Neural cell (in vitro differentiated cells): ENCODE results near the gene LSMEM2. TPM values are rescaled to one million over a fixed set of nuclear protein-coding genes. Genes with fewer than 3 reads are reported as not detected.

Experiments
- H2AFZ ChIP-seq: fragments of 200-600, 300-800 bp; sonication (generic), shearing (Covaris generic); 2 replicates; pipeline ENCODE4 v1.6.0; 2014; ENCODE audit warnings: low read depth, mild to moderate bottlenecking, antibody characterized with exemption, low read length, moderate library complexity
- H3F3A ChIP-seq: fragments of 200-600 bp; shearing (Covaris generic); 2 replicates; pipeline ENCODE4 v1.6.1; 2016; ENCODE audit warnings: mild to moderate bottlenecking, moderate library complexity, mixed read lengths, antibody characterized with exemption, low read length; ENCODE audit not compliant: insufficient read depth, poor library complexity, severe bottlenecking
- H3K27ac ChIP-seq: fragments of 200-600, 300-800 bp; sonication (generic), shearing (Covaris generic); 2 replicates; pipeline ENCODE4 v1.5.1; 2014; ENCODE audit warnings: mild to moderate bottlenecking, low read length, moderate library complexity
- H3K27me3 ChIP-seq: fragments of 300-800, 200-600 bp; sonication (generic), shearing (Covaris generic); 2 replicates; pipeline ENCODE4 v1.6.0; 2014; ENCODE audit warnings: mild to moderate bottlenecking, low read depth, low read length, moderate library complexity; ENCODE audit not compliant: insufficient read depth
- H3K36me3 ChIP-seq: fragments of 300-800, 200-600 bp; sonication (generic), shearing (Covaris generic); 2 replicates; pipeline ENCODE4 v1.5.1; 2014; ENCODE audit warnings: mild to moderate bottlenecking, antibody characterized with exemption, low read length, moderate library complexity; ENCODE audit not compliant: insufficient read depth
- H3K4me2 ChIP-seq: fragments of 300-800, 200-600 bp; sonication (generic), shearing (Covaris generic); 2 replicates; pipeline ENCODE4 v1.6.0; 2014; ENCODE audit warnings: mild to moderate bottlenecking, low read length
- H3K4me3 ChIP-seq: fragments of 300-800, 200-600 bp; sonication (generic), shearing (Covaris generic); 2 replicates; pipeline ENCODE4 v1.5.1; 2014; ENCODE audit warnings: mild to moderate bottlenecking, low read length, moderate library complexity
- H3K79me2 ChIP-seq: fragments of 200-600 bp; shearing (Covaris generic); replicated peaks from 2 replicates; pipeline ENCODE4 v1.6.0; 2014; ENCODE audit warnings: mild to moderate bottlenecking, low read length, moderate library complexity; ENCODE audit not compliant: insufficient read depth
- H3K9ac ChIP-seq: fragments of 300-800, 200-600 bp; sonication (generic), shearing (Covaris generic); 2 replicates; pipeline ENCODE4 v1.6.1; 2016; ENCODE audit warnings: mild to moderate bottlenecking, low read length, mixed read lengths
- H3K9me2 ChIP-seq: fragments of 200-600 bp; shearing (Covaris generic); 2 replicates; pipeline ENCODE4 v1.6.1; 2016; ENCODE audit warnings: mild to moderate bottlenecking, low read length, mixed read lengths; ENCODE audit not compliant: insufficient read depth
- H3K9me3 ChIP-seq: fragments of 200-600, 300-800 bp; sonication (generic), shearing (Covaris generic); 2 replicates; pipeline ENCODE4 v1.6.1; 2016; ENCODE audit warnings: mild to moderate bottlenecking, mixed run types, low read length, moderate library complexity, mixed read lengths
- H4K20me1 ChIP-seq: fragments of 200-600 bp; shearing (Covaris generic); 2 replicates; pipeline ENCODE4 v1.6.1; 2016; ENCODE audit warnings: mild to moderate bottlenecking, mixed run types; ENCODE audit not compliant: insufficient read depth
- EP300 ChIP-seq: fragments of 450-650 bp; conservative IDR thresholded peaks from 2 replicates; pipeline ENCODE4 v1.6.1; 2014; ENCODE audit warnings: antibody characterized with exemption, mild to moderate bottlenecking, moderate library complexity; ENCODE audit not compliant: poor library complexity, severe bottlenecking
- EZH2 ChIP-seq: fragments of 200-600, 300-800 bp; shearing (Covaris generic), sonication (generic); IDR thresholded peaks from 2 replicates; pipeline ENCODE4 v1.6.1; 2014; ENCODE audit warnings: antibody characterized with exemption, low read length, borderline replicate concordance, mild to moderate bottlenecking; ENCODE audit not compliant: insufficient read depth, poor library complexity, severe bottlenecking
- MXI1 ChIP-seq: fragments of 450-650 bp; conservative IDR thresholded peaks from 2 replicates; pipeline ENCODE4 v1.6.1; 2014; ENCODE audit warnings: antibody characterized with exemption, mild to moderate bottlenecking; ENCODE audit not compliant: poor library complexity, severe bottlenecking
- POLR2AphosphoS5 ChIP-seq: IDR thresholded peaks from 2 replicates; pipeline ENCODE4 v1.6.1; 2012
- RAD21 ChIP-seq: fragments of 450-650 bp; conservative IDR thresholded peaks from 2 replicates; pipeline ENCODE4 v1.6.1; 2014; ENCODE audit warnings: antibody characterized with exemption, mild to moderate bottlenecking, moderate library complexity
- SMC3 ChIP-seq: fragments of 450-650 bp; conservative IDR thresholded peaks from 2 replicates; pipeline ENCODE4 v1.6.1; 2014; ENCODE audit warnings: antibody characterized with exemption, mild to moderate bottlenecking, moderate library complexity; ENCODE audit not compliant: poor library complexity
- TAF1 ChIP-seq: IDR thresholded peaks from 2 replicates; pipeline ENCODE4 v1.6.1; 2012; ENCODE audit warnings: low read depth
- polyA plus RNA-seq: library from polyadenylated mRNA; depleted of rRNA; stranded (reverse); fragments of >200 nt; gene quantifications from 2 replicates; pipeline ENCODE4 v1.2.3, GENCODE V29; 2014
- TF ChIP-seq, protein P1 (sequence below): IDR thresholded peaks from 2 replicates; pipeline ENCODE4 v1.6.1; 2012; ENCODE audit warnings: borderline replicate concordance
- TF ChIP-seq, protein P2 (sequence below): fragments of 450-650 bp; IDR thresholded peaks from 2 replicates; pipeline ENCODE4 v1.5.1; 2014; ENCODE audit warnings: antibody characterized with exemption, mild to moderate bottlenecking, moderate library complexity; ENCODE audit not compliant: poor library complexity, severe bottlenecking

The LSMEM2 gene
- polyA plus RNA-seq, 1 donor from 2014 or later, result not detected

DNA sequence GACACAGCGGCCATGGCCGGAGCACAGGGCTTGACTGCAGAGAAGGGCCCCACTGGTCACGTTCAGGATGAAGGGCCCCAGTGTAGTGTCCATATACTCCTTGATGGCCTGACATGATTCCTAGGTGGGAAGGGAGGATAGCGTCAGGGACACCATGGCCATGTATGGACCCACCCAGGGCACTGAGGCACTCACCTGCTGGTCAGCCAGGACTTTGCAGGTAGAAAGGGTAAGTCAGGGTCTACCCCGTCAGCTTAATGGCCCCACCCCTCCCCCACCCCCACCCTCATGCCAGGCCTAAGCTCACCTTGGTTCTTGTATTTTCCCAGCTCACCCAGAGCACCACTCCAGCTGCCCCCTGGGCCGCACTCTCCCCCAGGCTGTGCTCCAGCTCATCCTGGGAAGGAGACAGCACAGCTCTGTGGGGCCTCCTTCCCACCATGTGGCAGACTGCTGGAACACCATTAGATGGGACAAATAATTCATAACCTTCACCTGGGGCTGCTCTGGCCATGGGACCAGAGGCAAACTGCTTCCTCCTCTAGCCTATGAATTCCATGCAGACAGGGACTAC is 21.9 kb downstream of the LSMEM2 start:
- no peaks in the 10 kb centered on the region for H3K27me3 ChIP-seq
- H3K9ac ChIP-seq, result peak overlapping the region; percentile 70
- no peaks in the 10 kb centered on the region for H4K20me1 ChIP-seq
- H2AFZ ChIP-seq, result no peak overlapping the region
- no peak for TF ChIP-seq RAD21
- no peak for TF ChIP-seq SMC3
- TF ChIP-seq POLR2AphosphoS5, result no peak
- TF ChIP-seq EZH2, result no peak
- no peak for TF ChIP-seq MXI1
- TF ChIP-seq, protein P1, sequence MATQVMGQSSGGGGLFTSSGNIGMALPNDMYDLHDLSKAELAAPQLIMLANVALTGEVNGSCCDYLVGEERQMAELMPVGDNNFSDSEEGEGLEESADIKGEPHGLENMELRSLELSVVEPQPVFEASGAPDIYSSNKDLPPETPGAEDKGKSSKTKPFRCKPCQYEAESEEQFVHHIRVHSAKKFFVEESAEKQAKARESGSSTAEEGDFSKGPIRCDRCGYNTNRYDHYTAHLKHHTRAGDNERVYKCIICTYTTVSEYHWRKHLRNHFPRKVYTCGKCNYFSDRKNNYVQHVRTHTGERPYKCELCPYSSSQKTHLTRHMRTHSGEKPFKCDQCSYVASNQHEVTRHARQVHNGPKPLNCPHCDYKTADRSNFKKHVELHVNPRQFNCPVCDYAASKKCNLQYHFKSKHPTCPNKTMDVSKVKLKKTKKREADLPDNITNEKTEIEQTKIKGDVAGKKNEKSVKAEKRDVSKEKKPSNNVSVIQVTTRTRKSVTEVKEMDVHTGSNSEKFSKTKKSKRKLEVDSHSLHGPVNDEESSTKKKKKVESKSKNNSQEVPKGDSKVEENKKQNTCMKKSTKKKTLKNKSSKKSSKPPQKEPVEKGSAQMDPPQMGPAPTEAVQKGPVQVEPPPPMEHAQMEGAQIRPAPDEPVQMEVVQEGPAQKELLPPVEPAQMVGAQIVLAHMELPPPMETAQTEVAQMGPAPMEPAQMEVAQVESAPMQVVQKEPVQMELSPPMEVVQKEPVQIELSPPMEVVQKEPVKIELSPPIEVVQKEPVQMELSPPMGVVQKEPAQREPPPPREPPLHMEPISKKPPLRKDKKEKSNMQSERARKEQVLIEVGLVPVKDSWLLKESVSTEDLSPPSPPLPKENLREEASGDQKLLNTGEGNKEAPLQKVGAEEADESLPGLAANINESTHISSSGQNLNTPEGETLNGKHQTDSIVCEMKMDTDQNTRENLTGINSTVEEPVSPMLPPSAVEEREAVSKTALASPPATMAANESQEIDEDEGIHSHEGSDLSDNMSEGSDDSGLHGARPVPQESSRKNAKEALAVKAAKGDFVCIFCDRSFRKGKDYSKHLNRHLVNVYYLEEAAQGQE, result no peak
- no peak for TF ChIP-seq TAF1
- TF ChIP-seq, protein P2, sequence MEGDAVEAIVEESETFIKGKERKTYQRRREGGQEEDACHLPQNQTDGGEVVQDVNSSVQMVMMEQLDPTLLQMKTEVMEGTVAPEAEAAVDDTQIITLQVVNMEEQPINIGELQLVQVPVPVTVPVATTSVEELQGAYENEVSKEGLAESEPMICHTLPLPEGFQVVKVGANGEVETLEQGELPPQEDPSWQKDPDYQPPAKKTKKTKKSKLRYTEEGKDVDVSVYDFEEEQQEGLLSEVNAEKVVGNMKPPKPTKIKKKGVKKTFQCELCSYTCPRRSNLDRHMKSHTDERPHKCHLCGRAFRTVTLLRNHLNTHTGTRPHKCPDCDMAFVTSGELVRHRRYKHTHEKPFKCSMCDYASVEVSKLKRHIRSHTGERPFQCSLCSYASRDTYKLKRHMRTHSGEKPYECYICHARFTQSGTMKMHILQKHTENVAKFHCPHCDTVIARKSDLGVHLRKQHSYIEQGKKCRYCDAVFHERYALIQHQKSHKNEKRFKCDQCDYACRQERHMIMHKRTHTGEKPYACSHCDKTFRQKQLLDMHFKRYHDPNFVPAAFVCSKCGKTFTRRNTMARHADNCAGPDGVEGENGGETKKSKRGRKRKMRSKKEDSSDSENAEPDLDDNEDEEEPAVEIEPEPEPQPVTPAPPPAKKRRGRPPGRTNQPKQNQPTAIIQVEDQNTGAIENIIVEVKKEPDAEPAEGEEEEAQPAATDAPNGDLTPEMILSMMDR, result no peak
- no peak for TF ChIP-seq EP300
- H3K9me2 ChIP-seq, result no peaks in the 10 kb centered on the region
- no peak overlapping the region for H3K27ac ChIP-seq
- no peaks in the 10 kb centered on the region for H3K9me3 ChIP-seq
- H3K79me2 ChIP-seq, result no peaks in the 10 kb centered on the region
- H3K36me3 ChIP-seq, result no peaks in the 10 kb centered on the region
- peak overlapping the region; percentile 78 for H3K4me3 ChIP-seq
- no peak overlapping the region for H3K4me2 ChIP-seq
- H3F3A ChIP-seq, result no peaks in the 10 kb centered on the region

DNA sequence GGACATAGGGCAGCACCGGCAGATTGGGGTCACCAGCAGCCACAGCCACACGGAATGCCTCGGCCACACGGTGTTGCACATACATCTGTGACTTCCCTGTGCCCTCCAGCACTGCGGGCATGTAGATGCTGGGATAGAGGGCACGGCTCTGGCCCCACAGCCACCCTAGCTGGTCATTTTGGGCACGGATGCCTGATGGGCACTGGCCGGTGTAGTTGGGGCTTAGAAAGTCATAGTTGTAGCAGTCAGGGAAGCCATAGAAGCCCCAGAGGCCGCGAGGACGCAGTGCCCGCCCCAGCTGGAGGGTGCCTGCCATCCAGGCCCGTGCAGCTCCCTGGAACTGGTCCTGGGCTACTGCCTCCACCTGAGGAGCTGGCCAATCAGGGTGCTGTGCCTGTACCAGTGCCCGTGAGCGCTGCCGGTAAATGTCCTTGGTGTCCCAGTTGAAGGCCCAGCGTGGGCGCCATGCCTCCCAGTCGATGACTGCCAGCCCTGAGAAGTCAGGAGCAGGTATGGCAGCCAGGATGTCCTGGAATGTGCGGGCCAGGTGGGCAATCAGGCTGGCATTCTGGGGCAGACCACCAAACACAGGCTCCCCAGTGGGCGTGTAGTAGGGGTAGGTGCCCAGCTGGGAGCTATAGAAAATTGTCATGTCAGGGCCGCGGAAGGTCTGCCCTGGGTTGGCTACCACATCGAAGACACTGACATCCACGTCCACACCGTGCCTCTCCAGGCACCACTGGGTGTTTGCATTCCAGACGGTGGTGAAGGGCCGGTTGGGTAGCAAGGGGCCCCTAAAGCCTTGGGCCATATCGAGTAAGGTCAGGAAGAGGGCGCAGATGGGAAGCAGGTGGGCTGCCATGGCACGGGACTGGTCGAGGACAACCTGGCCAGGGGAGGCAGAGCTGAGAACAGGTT is 23.5 kb downstream of the LSMEM2 start:
- H4K20me1 ChIP-seq, result no peaks in the 10 kb centered on the region
- no peaks in the 10 kb centered on the region for H3F3A ChIP-seq
- no peaks in the 10 kb centered on the region for H3K9me3 ChIP-seq
- H3K4me3 ChIP-seq, result no peak overlapping the region
- TF ChIP-seq EZH2 (no peak), EP300 (no peak), POLR2AphosphoS5 (no peak), RAD21 (no peak), TAF1 (no peak)
- TF ChIP-seq, protein P1, result no peak
- H2AFZ ChIP-seq, result no peak overlapping the region
- no peak overlapping the region for H3K4me2 ChIP-seq
- no peaks in the 10 kb centered on the region for H3K9me2 ChIP-seq
- H3K9ac ChIP-seq, result no peak overlapping the region
- no peaks in the 10 kb centered on the region for H3K79me2 ChIP-seq
- H3K27me3 ChIP-seq, result no peaks in the 10 kb centered on the region
- no peaks in the 10 kb centered on the region for H3K36me3 ChIP-seq
- no peak overlapping the region for H3K27ac ChIP-seq
